Activated naive CD8-positive, alpha-beta T cell treated with anti-CD3 and anti-CD28 coated beads for 36 hours (primary cell): ENCODE results near the gene KRTAP5-7. TPM values are rescaled to one million over a fixed set of nuclear protein-coding genes. Genes with fewer than 3 reads are reported as not detected.
"Not testable (repeated sequence)": the region's sequence is repeated elsewhere in the genome, so short reads cannot be mapped to it uniquely, and the experiment has no call there.

ENCODE experiments used
- DNase-seq: peaks from one replicate; pipeline ENCODE4 v3.0.0; 2021
- H3K27ac Mint-ChIP-seq: one replicate; pipeline ENCODE4 v1.8.0; 2022; ENCODE audit warnings: mild to moderate bottlenecking, moderate library complexity, mixed read lengths
- H3K27me3 Mint-ChIP-seq: one replicate; pipeline ENCODE4 v1.8.0; 2022; ENCODE audit warnings: mild to moderate bottlenecking, mixed read lengths
- H3K36me3 Mint-ChIP-seq: one replicate; pipeline ENCODE4 v1.8.0; 2021; ENCODE audit warnings: mild to moderate bottlenecking, mixed read lengths
- H3K4me1 Mint-ChIP-seq: one replicate; pipeline ENCODE4 v1.8.0; 2021; ENCODE audit warnings: mixed read lengths
- H3K4me3 Mint-ChIP-seq: one replicate; pipeline ENCODE4 v1.8.0; 2022; ENCODE audit warnings: mild to moderate bottlenecking, moderate library complexity, mixed read lengths
- H3K9me3 Mint-ChIP-seq: one replicate; pipeline ENCODE4 v1.8.0; 2022; ENCODE audit warnings: mixed read lengths
- total RNA-seq, 2 experiments: library from RNA; stranded (reverse); gene quantifications; one replicate each; pipeline ENCODE4 v1.2.3, GENCODE V29; 2021

KRTAP5-7 gene
- total RNA-seq, 2 experiments from 2014 or later = not detected

GRCh38 chr11:71555508-71555907 is 28.4 kb downstream of the KRTAP5-7 start:
- peaks cover 15% of the 10 kb centered on the region for H3K27me3 Mint-ChIP-seq
- no peak for DNase-seq
- no peaks in the 10 kb centered on the region for H3K36me3 Mint-ChIP-seq
- H3K27ac Mint-ChIP-seq = no peak overlapping the region
- peaks cover 5% of the 10 kb centered on the region for H3K4me1 Mint-ChIP-seq
- H3K9me3 Mint-ChIP-seq = no peaks in the 10 kb centered on the region
- no peak overlapping the region for H3K4me3 Mint-ChIP-seq

DNA sequence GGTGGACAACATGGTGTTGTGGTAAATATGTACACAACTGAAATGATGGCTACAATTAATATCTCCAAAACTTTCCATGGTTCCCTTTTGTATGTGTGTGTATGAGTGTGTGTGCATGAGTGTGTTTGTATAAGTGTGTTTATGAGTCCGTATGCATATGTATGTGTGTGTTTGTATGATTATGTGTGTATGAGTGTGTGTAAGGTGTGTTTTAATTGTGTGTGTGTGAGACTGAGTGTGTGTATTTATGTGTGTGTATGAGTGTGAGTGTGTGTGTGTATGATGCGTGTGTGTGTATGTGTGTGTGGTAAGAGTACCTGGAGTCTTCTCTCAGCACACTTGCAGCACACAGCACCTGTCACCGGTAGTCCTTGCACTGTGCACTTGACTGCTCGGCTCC is 29.0 kb downstream of the KRTAP5-7 start:
- H3K27ac Mint-ChIP-seq = no peak overlapping the region
- H3K4me1 Mint-ChIP-seq = peaks cover 5% of the 10 kb centered on the region
- no peak overlapping the region for H3K4me3 Mint-ChIP-seq
- no peak for DNase-seq
- H3K9me3 Mint-ChIP-seq = no peaks in the 10 kb centered on the region
- H3K36me3 Mint-ChIP-seq = no peaks in the 10 kb centered on the region
- H3K27me3 Mint-ChIP-seq = peaks cover 19% of the 10 kb centered on the region

DNA sequence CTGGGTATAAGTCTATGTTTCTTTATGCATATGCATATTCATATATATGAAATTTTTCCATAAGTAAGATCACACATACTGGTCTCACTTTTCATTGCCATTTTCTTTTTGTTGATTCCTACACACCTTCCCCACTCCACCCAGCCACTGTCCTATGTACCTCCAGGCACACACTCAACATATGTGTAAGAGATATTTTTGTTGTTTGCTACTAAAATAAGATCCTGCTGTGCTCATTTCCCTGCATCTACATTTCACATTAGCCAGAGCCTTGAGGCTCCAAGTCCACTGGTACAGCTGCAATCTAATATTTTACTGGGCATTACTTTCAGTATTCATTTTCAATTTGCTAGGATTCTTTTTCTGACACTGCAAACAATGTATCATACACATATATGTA is 30.2 kb downstream of the KRTAP5-7 start:
- H3K36me3 Mint-ChIP-seq = no peaks in the 10 kb centered on the region
- H3K27me3 Mint-ChIP-seq = peaks cover 25% of the 10 kb centered on the region
- no peaks in the 10 kb centered on the region for H3K9me3 Mint-ChIP-seq
- no peak overlapping the region for H3K27ac Mint-ChIP-seq
- H3K4me1 Mint-ChIP-seq = no peaks in the 10 kb centered on the region
- no peak for DNase-seq
- H3K4me3 Mint-ChIP-seq = no peak overlapping the region

- H3K27me3 Mint-ChIP-seq = peaks cover 36% of the 10 kb centered on the region
These were observed 31.9 kb downstream of the KRTAP5-7 start for GRCh38 chr11:71558996-71559395.

GRCh38 chr11:71562120-71562519 is 35.1 kb downstream of the KRTAP5-7 start:
- no peaks in the 10 kb centered on the region for H3K36me3 Mint-ChIP-seq
- H3K27me3 Mint-ChIP-seq = peaks cover 54% of the 10 kb centered on the region
- no peak overlapping the region for H3K4me3 Mint-ChIP-seq

More at GRCh38 chr11:71558996-71559395, 31.9 kb downstream of the KRTAP5-7 start:
- Mint-ChIP-seq H3K9me3 (no peaks in the 10 kb centered on the region), H3K4me1 (no peaks in the 10 kb centered on the region), H3K27ac (no peak overlapping the region), H3K36me3 (no peaks in the 10 kb centered on the region), H3K4me3 (no peak overlapping the region)
- no peak for DNase-seq

GRCh38 chr11:71563406-71563805 is 36.3 kb downstream of the KRTAP5-7 start:
- Mint-ChIP-seq H3K4me1 (no peaks in the 10 kb centered on the region), H3K27ac (no peak overlapping the region), H3K27me3 (peaks cover 49% of the 10 kb centered on the region), H3K9me3 (no peaks in the 10 kb centered on the region), H3K36me3 (no peaks in the 10 kb centered on the region), H3K4me3 (no peak overlapping the region)
- DNase-seq = no peak

More at GRCh38 chr11:71562120-71562519, 35.1 kb downstream of the KRTAP5-7 start:
- Mint-ChIP-seq H3K4me1 (no peaks in the 10 kb centered on the region), H3K9me3 (no peaks in the 10 kb centered on the region), H3K27ac (no peak overlapping the region)
- no peak for DNase-seq

DNA sequence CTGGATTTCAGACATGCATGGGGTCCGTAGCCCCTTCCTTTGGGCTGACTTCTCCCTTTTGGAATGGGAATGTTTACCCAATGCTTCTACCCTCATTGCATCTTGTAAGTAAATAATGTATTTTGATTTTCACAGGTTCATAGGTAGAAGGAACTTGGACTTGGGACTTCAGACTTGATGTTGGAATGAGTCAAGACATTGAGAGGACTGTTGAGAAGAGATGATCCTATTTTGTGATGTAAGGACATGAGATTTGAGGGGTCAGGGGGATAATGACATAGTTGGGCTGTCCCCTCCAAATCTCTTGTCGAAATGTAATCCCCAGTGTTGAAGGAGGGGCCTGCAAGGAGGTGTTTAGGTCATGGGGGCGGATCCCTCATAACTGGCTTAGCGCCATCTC is 37.4 kb downstream of the KRTAP5-7 start:
- no peak for DNase-seq
- H3K9me3 Mint-ChIP-seq = no peaks in the 10 kb centered on the region
- H3K27me3 Mint-ChIP-seq = peaks cover 44% of the 10 kb centered on the region
- H3K36me3 Mint-ChIP-seq = no peaks in the 10 kb centered on the region
- no peak overlapping the region for H3K4me3 Mint-ChIP-seq
- H3K27ac Mint-ChIP-seq = no peak overlapping the region
- H3K4me1 Mint-ChIP-seq = no peaks in the 10 kb centered on the region

DNA sequence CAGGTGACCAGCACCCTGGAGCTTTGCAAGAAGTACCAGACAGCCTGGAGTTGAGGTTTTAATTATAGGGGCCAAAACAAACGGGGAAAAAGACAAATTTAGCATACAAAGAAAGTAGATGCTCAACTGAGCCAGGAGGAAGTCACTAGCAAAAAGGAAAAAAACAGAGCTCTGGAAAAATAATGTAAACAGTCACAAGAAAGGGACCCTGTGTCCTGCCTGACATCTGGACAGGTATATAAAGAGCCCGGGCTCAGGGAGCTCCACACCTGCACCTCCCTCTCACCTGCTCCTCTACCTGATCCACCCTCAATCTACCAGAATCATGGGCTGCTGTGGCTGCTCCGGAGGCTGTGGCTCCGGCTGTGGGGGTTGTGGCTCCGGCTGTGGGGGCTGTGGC is 38.2 kb downstream of the KRTAP5-7 start, which contains the start of gene KRTAP5-10:
TSS of gene KRTAP5-10 (plus strand) at position 301 of the 400 bp plus-strand sequence. CDS start at position 326, 25 bp downstream.
- Mint-ChIP-seq H3K4me3 (no peak within 1 kb of the TSS), H3K36me3 (no peaks in the 10 kb centered on the region), H3K27me3 (peaks cover 41% of the 10 kb centered on the region), H3K27ac (no peak within 1 kb of the TSS), H3K9me3 (no peaks in the 10 kb centered on the region), H3K4me1 (no peaks in the 10 kb centered on the region)
- DNase-seq = no peak

GRCh38 chr11:71566081-71566620 is 39.1 kb downstream of the KRTAP5-7 start:
- H3K27me3 Mint-ChIP-seq = peaks cover 33% of the 10 kb centered on the region

DNA sequence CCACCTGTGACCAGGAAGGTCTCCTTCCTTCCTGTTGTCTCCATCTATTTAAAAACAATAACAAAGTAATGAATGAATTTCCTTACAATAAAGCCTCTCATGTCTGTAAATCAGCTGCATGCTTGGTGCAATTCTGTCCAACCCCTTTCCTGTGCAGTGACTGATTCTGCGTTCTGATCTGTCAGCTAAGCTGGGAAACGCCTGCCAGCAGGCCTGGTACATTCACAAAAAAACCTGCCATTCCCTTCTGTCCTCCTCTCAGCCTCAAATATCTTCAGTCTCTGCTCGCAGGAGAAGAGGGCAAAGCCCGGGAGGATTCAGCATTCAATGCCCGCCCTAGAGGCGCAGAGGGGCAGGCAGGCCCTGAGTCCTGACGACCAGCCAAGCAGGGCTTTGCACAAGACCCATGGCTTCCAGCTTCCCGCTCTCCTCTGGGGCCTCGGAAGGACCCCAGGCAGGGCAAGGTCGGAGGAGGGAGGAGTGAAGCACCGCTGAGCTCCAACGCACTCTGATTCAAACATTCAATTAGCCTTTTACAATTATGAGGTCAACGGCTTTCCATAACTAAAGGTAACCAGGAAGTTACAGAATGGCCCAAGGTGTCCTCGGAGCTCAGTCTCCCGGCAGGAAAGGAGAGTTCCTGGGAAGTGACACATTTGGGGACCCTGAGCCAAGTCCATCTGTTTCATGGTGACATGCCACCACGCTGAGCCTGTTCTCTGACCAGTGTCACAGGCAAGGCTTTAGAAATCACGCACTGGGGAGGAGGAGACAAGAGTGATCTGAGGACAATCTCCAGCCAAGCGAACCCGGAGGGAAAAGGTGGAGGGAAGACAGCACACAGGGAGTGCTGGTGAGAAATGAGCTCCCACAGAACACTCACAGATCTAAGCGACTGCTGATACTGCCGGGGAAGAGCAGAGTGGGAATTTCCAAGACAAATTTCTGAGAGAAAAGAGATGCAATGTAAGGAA is 39.8 kb downstream of the KRTAP5-7 start:
- H3K9me3 Mint-ChIP-seq, H3K27ac Mint-ChIP-seq, H3K4me1 Mint-ChIP-seq, H3K36me3 Mint-ChIP-seq, H3K4me3 Mint-ChIP-seq, DNase-seq: not testable (repeated sequence)
- peaks cover 28% of the 10 kb centered on the region for H3K27me3 Mint-ChIP-seq

More at GRCh38 chr11:71566081-71566620, 39.1 kb downstream of the KRTAP5-7 start:
- no peaks in the 10 kb centered on the region for H3K9me3 Mint-ChIP-seq
- no peak for DNase-seq
- H3K4me1 Mint-ChIP-seq = no peaks in the 10 kb centered on the region
- no peak overlapping the region for H3K4me3 Mint-ChIP-seq
- no peak overlapping the region for H3K27ac Mint-ChIP-seq
- H3K36me3 Mint-ChIP-seq = no peaks in the 10 kb centered on the region

DNA sequence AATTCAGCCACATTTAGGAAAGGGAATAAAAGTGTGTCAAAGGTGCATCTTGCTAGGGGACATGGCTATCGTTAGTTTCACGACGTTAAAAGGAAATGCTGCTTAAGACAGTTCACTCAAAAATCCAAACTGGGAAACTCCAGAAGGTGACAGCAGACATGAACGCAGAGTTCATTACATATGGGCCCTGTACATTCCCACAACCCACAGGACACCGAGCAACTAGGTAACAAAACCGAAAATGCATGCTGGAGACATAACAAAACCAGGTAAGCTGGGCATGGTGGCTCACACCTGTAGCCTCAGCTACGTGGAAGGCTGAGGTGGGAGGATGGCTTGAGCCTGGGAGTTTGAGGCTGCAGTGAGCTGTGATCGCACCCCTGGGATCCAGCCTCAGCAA is 40.6 kb downstream of the KRTAP5-7 start:
- H3K27ac Mint-ChIP-seq, H3K4me1 Mint-ChIP-seq, H3K4me3 Mint-ChIP-seq, DNase-seq, H3K36me3 Mint-ChIP-seq, H3K9me3 Mint-ChIP-seq: not testable (repeated sequence)
- H3K27me3 Mint-ChIP-seq = peaks cover 28% of the 10 kb centered on the region

GRCh38 chr11:71568704-71569349 is 41.8 kb downstream of the KRTAP5-7 start:
- no peaks in the 10 kb centered on the region for H3K36me3 Mint-ChIP-seq
- no peaks in the 10 kb centered on the region for H3K9me3 Mint-ChIP-seq
- no peak overlapping the region for H3K4me3 Mint-ChIP-seq
- peaks cover 19% of the 10 kb centered on the region for H3K27me3 Mint-ChIP-seq
- no peaks in the 10 kb centered on the region for H3K4me1 Mint-ChIP-seq
- no peak overlapping the region for H3K27ac Mint-ChIP-seq
- no peak for DNase-seq

- H3K36me3 Mint-ChIP-seq, H3K27ac Mint-ChIP-seq, H3K27me3 Mint-ChIP-seq, H3K4me3 Mint-ChIP-seq, H3K4me1 Mint-ChIP-seq, H3K9me3 Mint-ChIP-seq, DNase-seq: not testable (repeated sequence)
These were observed 44.2 kb downstream of the KRTAP5-7 start for GRCh38 chr11:71571101-71571850.

DNA sequence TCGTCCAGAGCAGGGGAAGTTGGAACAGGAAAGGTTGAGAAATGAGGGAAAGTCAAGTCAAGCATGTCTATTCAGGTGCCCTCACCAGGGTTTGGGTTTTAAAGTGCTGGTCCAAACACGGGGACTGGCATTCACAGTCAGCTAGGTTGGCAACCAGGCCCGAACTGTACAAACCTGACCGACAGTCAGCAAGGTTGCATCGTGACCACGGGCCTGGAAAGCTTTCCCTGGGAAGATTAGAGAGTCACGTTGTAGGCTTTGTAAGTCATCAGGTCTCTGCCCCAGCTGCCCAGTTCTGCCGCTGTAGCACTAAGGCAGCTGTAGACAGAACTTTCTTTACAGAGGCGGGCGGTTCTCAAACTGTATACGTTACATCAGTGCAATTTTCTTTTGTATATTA is 45.7 kb downstream of the KRTAP5-7 start:
- Mint-ChIP-seq H3K36me3 (no peaks in the 10 kb centered on the region), H3K4me3 (no peak overlapping the region), H3K27ac (no peak overlapping the region), H3K27me3 (no peaks in the 10 kb centered on the region), H3K9me3 (no peaks in the 10 kb centered on the region), H3K4me1 (no peaks in the 10 kb centered on the region)
- no peak for DNase-seq

DNA sequence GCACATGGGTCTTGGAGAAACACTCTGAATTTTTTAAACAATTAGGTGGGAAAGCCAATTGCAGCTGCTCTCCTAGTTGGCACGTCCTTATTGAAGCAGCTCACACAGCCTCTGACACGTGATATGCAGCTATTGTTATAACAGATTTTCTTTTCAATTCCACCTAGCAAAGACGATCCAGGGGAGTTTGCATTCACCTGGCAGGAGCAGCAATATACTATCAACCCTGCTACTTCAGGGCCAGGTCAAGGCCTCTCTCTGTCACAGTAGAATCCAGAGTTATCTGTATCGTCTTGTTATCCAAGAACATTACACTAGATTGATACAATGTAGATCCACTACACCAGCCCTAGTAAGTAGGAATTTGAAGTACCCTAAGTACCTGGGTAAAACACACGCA is 47.4 kb downstream of the KRTAP5-7 start:
- Mint-ChIP-seq H3K4me3 (no peak overlapping the region), H3K4me1 (no peaks in the 10 kb centered on the region), H3K27me3 (no peaks in the 10 kb centered on the region), H3K27ac (no peak overlapping the region), H3K9me3 (no peaks in the 10 kb centered on the region), H3K36me3 (no peaks in the 10 kb centered on the region)
- no peak for DNase-seq
